ENCODE measurements around the gene TRDMT1. TPM values are rescaled to one million over a fixed set of nuclear protein-coding genes. Genes with fewer than 3 reads are reported as not detected.

The TRDMT1 gene
- total RNA-seq, 4 donors from 2014 or later: 3.7 to 9.7 (median 7.9) TPM

- 75 to 77% methylated on average over 5 of the region's 5 CpGs for WGBS, 2 donors (ENCODE audit: low coverage in 1 of 2)
- no peak for DNase-seq
- Histone ChIP-seq H3K9me3 (no peaks in the 10 kb centered on the region), H3K27me3 (no peaks in the 10 kb centered on the region), H3K27ac (no peak overlapping the region), H3K4me3 (no peak overlapping the region), H3K36me3 (peaks cover 0 to 53% (median 15%) of the 10 kb centered on the region in 4 donors), H3K4me1 (peaks cover 2 to 45% (median 26%) of the 10 kb centered on the region in 4 donors)
- TF ChIP-seq POLR2AphosphoS5 (IDR thresholded peaks at IDR 0.05): no peak
- TF ChIP-seq POLR2A (IDR thresholded peaks at IDR 0.05): no peak
- no peak for TF ChIP-seq EP300 (IDR thresholded peaks at IDR 0.05; ENCODE audit: low read depth)
- no peak for TF ChIP-seq CTCF (IDR thresholded peaks at IDR 0.05)
- intact Hi-C loops (cut with DNase I; ENCODE audit: low total_unique reads): no loop called here
- in situ Hi-C loops (cut with MboI; ENCODE audit: low pct_ligation_motif_present in 1 of 4, low pct_unique_long_range_greater_than_20kb in 1 of 4, low sequenced_read_pairs in 3 of 4): no loop called here
Measured at GRCh38 chr10:17237149-17237527, 35.7 kb upstream of the TRDMT1 start.

- 69 to 72% methylated on average over 1 of the region's 1 CpG for WGBS, 2 donors (ENCODE audit: low coverage in 1 of 2)
- Histone ChIP-seq H3K9me3 (no peaks in the 10 kb centered on the region), H3K4me3 (no peak overlapping the region), H3K4me1 (peaks cover 6 to 50% (median 27%) of the 10 kb centered on the region in 4 donors), H3K27me3 (no peaks in the 10 kb centered on the region), H3K36me3 (peaks cover 0 to 55% (median 15%) of the 10 kb centered on the region in 4 donors), H3K27ac (no peak overlapping the region)
- intact Hi-C loops (cut with DNase I; ENCODE audit: low total_unique reads) (no loop called here), in situ Hi-C loops (cut with MboI; ENCODE audit: low pct_ligation_motif_present in 1 of 4, low pct_unique_long_range_greater_than_20kb in 1 of 4, low sequenced_read_pairs in 3 of 4) (no loop called here)
- DNase-seq: no peak
- no peak for TF ChIP-seq POLR2AphosphoS5 (IDR thresholded peaks at IDR 0.05)
- no peak for TF ChIP-seq POLR2A (IDR thresholded peaks at IDR 0.05)
- no peak for TF ChIP-seq EP300 (IDR thresholded peaks at IDR 0.05; ENCODE audit: low read depth)
- TF ChIP-seq CTCF (IDR thresholded peaks at IDR 0.05): no peak
Measured at GRCh38 chr10:17236468-17237148, 35.1 kb upstream of the TRDMT1 start.

- intact Hi-C loops (cut with DNase I; ENCODE audit: low total_unique reads): no loop called here
- no peaks in the 10 kb centered on the region for H3K9me3 ChIP-seq
- H3K27ac ChIP-seq: peak overlapping the region in 3 of 4 donors; percentile 57 to 95 (median 92)
- H3K36me3 ChIP-seq: peaks cover 0 to 55% (median 15%) of the 10 kb centered on the region in 4 donors
- TF ChIP-seq CTCF (IDR thresholded peaks at IDR 0.05): no peak
- no peak for TF ChIP-seq POLR2A (IDR thresholded peaks at IDR 0.05)
- no peak for TF ChIP-seq EP300 (IDR thresholded peaks at IDR 0.05; ENCODE audit: low read depth)
- no peak for TF ChIP-seq POLR2AphosphoS5 (IDR thresholded peaks at IDR 0.05)
- H3K4me1 ChIP-seq: peaks cover 6 to 61% (median 32%) of the 10 kb centered on the region in 4 donors
- in situ Hi-C loops (cut with MboI; ENCODE audit: low pct_ligation_motif_present in 1 of 4, low pct_unique_long_range_greater_than_20kb in 1 of 4, low sequenced_read_pairs in 3 of 4): no loop called here
- H3K4me3 ChIP-seq: no peak overlapping the region
- H3K27me3 ChIP-seq: no peaks in the 10 kb centered on the region
- DNase-seq: no peak
- WGBS, 2 donors (ENCODE audit: low coverage in 1 of 2): 68 to 73% methylated on average over 6 to 8 of the region's 8 CpGs
Measured at GRCh38 chr10:17235136-17235535, 33.7 kb upstream of the TRDMT1 start.

- H3K4me3 ChIP-seq: peak overlapping the region in 1 of 4 donors; percentile 4
- intact Hi-C loops (cut with DNase I; ENCODE audit: low total_unique reads): no loop called here
- WGBS, 2 donors (ENCODE audit: low coverage in 1 of 2): 89 to 100% methylated on average over 1 to 5 of the region's 5 CpGs
- peaks cover 0 to 55% (median 15%) of the 10 kb centered on the region in 4 donors for H3K36me3 ChIP-seq
- TF ChIP-seq POLR2AphosphoS5 (IDR thresholded peaks at IDR 0.05): peak in 1 of 3 donors; percentile 3
- no peak for TF ChIP-seq POLR2A (IDR thresholded peaks at IDR 0.05)
- H3K27me3 ChIP-seq: no peaks in the 10 kb centered on the region
- in situ Hi-C loops (cut with MboI; ENCODE audit: low pct_ligation_motif_present in 1 of 4, low pct_unique_long_range_greater_than_20kb in 1 of 4, low sequenced_read_pairs in 3 of 4): no loop called here
- H3K4me1 ChIP-seq: peaks cover 6 to 66% (median 36%) of the 10 kb centered on the region in 4 donors
- peak overlapping the region; percentile 57 to 98 (median 94) for H3K27ac ChIP-seq
- no peaks in the 10 kb centered on the region for H3K9me3 ChIP-seq
- no peak for DNase-seq
Measured at GRCh38 chr10:17234431-17234945, 33.0 kb upstream of the TRDMT1 start.

Data from transverse colon (tissue), 4 donors.